Measurements from ENCODE around the gene SYNE2.

GRCh38 chr14:64213853-64214570 lies 361.2 kb downstream of the SYNE2 start:
- TF ChIP-seq, protein P1, sequence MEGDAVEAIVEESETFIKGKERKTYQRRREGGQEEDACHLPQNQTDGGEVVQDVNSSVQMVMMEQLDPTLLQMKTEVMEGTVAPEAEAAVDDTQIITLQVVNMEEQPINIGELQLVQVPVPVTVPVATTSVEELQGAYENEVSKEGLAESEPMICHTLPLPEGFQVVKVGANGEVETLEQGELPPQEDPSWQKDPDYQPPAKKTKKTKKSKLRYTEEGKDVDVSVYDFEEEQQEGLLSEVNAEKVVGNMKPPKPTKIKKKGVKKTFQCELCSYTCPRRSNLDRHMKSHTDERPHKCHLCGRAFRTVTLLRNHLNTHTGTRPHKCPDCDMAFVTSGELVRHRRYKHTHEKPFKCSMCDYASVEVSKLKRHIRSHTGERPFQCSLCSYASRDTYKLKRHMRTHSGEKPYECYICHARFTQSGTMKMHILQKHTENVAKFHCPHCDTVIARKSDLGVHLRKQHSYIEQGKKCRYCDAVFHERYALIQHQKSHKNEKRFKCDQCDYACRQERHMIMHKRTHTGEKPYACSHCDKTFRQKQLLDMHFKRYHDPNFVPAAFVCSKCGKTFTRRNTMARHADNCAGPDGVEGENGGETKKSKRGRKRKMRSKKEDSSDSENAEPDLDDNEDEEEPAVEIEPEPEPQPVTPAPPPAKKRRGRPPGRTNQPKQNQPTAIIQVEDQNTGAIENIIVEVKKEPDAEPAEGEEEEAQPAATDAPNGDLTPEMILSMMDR (IDR thresholded peaks at IDR 0.05) = no peak
- TF ChIP-seq POLR2A (IDR thresholded peaks at IDR 0.05) = no peak
